CD14-positive monocyte (primary cell): Measurements from ENCODE around the gene GOSR2. TPM values are rescaled to one million over a fixed set of nuclear protein-coding genes. Genes with fewer than 3 reads are reported as not detected.

Experiments used
- DNase-seq, 3 donors: peaks; one replicate each; pipeline ENCODE4 v3.0.0-alpha.2; 2011 to 2022
- H2AFZ ChIP-seq: 2 replicates; pipeline ENCODE4 v1.6.0; 2012; ENCODE audit warnings: mild to moderate bottlenecking, low read depth, low read length, inconsistent platforms; ENCODE audit not compliant: insufficient read depth, poor library complexity, severe bottlenecking
- H3K27ac ChIP-seq, 2 donors: 1 replicate in 1 of 2; 2 replicates in 1 of 2; pipeline ENCODE4 v1.5.1; 2012 to 2013; ENCODE audit warnings: low read length in 2 of 2, control low read depth in 1 of 2, inconsistent platforms in 1 of 2, low read depth in 1 of 2, mild to moderate bottlenecking in 1 of 2
- H3K27me3 ChIP-seq, 2 donors: one replicate each; pipeline versions ENCODE4 v1.6.0 to v1.6.1; 2011 to 2013; ENCODE audit warnings: low read length in 2 of 2; ENCODE audit not compliant: control insufficient read depth in 2 of 2, insufficient read depth in 2 of 2
- H3K36me3 ChIP-seq, 2 donors: replicated peaks in 1 of 2; 1 replicate in 1 of 2; 2 replicates in 1 of 2; pipeline versions ENCODE4 v1.5.1 to v1.6.1; 2012 to 2013; ENCODE audit warnings: low read length in 2 of 2, control low read depth in 1 of 2, inconsistent platforms in 1 of 2, mild to moderate bottlenecking in 1 of 2; ENCODE audit not compliant: insufficient read depth in 2 of 2, control insufficient read depth in 1 of 2
- H3K4me1 ChIP-seq, 2 donors: 1 replicate in 1 of 2; 2 replicates in 1 of 2; pipeline versions ENCODE4 v1.5.1 to v1.6.1; 2012 to 2013; ENCODE audit warnings: low read length in 2 of 2, control low read depth in 1 of 2, inconsistent platforms in 1 of 2, mild to moderate bottlenecking in 1 of 2, moderate library complexity in 1 of 2; ENCODE audit not compliant: insufficient read depth in 2 of 2, control insufficient read depth in 1 of 2
- H3K4me2 ChIP-seq: replicated peaks from 2 replicates; pipeline ENCODE3; 2012; ENCODE audit warnings: low read length, moderate library complexity, mild to moderate bottlenecking; ENCODE audit not compliant: poor library complexity, severe bottlenecking; ENCODE audit errors: extremely low read depth
- H3K4me3 ChIP-seq, 3 experiments: fragments of 200-600 bp in 1 of 3; sonication (generic) in 1 of 3; replicated peaks in 1 of 3; 1 replicate in 2 of 3; 2 replicates in 1 of 3; pipeline ENCODE4 v1.5.1; 2011 to 2013; ENCODE audit warnings: low read length in 3 of 3, mild to moderate bottlenecking in 3 of 3, control low read depth in 2 of 3, low read depth in 2 of 3, inconsistent platforms in 1 of 3, moderate library complexity in 1 of 3
- H3K79me2 ChIP-seq: 2 replicates; pipeline ENCODE4 v1.6.0; 2012; ENCODE audit warnings: mild to moderate bottlenecking, control low read depth, inconsistent platforms, low read length, moderate library complexity; ENCODE audit not compliant: insufficient read depth
- H3K9ac ChIP-seq: 2 replicates; pipeline ENCODE4 v1.6.0; 2017; ENCODE audit warnings: low read length, mild to moderate bottlenecking; ENCODE audit not compliant: insufficient read depth, poor library complexity, severe bottlenecking
- H3K9me3 ChIP-seq, 2 donors: replicated peaks in 1 of 2; 1 replicate in 1 of 2; 2 replicates in 1 of 2; pipeline versions ENCODE4 v1.5.1 to v1.6.1; 2012 to 2013; ENCODE audit warnings: low read length in 2 of 2, control low read depth in 1 of 2; ENCODE audit not compliant: control insufficient read depth in 1 of 2, insufficient read depth in 1 of 2
- H4K20me1 ChIP-seq: 2 replicates; pipeline ENCODE4 v1.6.0; 2012; ENCODE audit warnings: mild to moderate bottlenecking, low read length, control low read depth, moderate library complexity; ENCODE audit not compliant: insufficient read depth
- H3K27ac Mint-ChIP-seq, 7 donors: one replicate each; pipeline ENCODE4 v1.8.0; 2020; ENCODE audit warnings: mild to moderate bottlenecking in 7 of 7, mixed read lengths in 7 of 7, moderate library complexity in 6 of 7, inconsistent platforms in 2 of 7
- H3K27me3 Mint-ChIP-seq, 3 donors: one replicate each; pipeline ENCODE4 v1.8.0; 2021 to 2022; ENCODE audit warnings: low read depth in 3 of 3, mild to moderate bottlenecking in 3 of 3, mixed read lengths in 3 of 3, moderate library complexity in 3 of 3, inconsistent platforms in 1 of 3
- H3K36me3 Mint-ChIP-seq, 2 donors: one replicate each; pipeline ENCODE4 v1.8.0; 2020; ENCODE audit warnings: mixed read lengths in 2 of 2, inconsistent platforms in 1 of 2, mild to moderate bottlenecking in 1 of 2
- H3K4me1 Mint-ChIP-seq: one replicate; pipeline ENCODE4 v1.8.0; 2020; ENCODE audit warnings: mild to moderate bottlenecking, mixed read lengths
- H3K4me3 Mint-ChIP-seq, 2 donors: one replicate each; pipeline ENCODE4 v1.8.0; 2020; ENCODE audit warnings: mild to moderate bottlenecking in 2 of 2, mixed read lengths in 2 of 2, moderate library complexity in 1 of 2
- H3K9me3 Mint-ChIP-seq, 7 donors: one replicate each; pipeline ENCODE4 v1.8.0; 2020 to 2022; ENCODE audit warnings: mixed read lengths in 7 of 7, mild to moderate bottlenecking in 6 of 7, moderate library complexity in 6 of 7, inconsistent platforms in 2 of 7
- WGBS: methylation state at CpG from one replicate; pipeline ENCODE4 v1.1.5; 2013; ENCODE audit warnings: missing lambda C conversion rate; ENCODE audit not compliant: insufficient coverage; 5-methylcytosine and 5-hydroxymethylcytosine counted together
- intact Hi-C, 2 donors: fragments of 100-400 bp; cut with micrococcal nuclease; formaldehyde crosslinking; loops; one replicate each; pipeline versions ENCODE4 v1.15.0 to v1.15.1; 2023
- polyA plus RNA-seq, 3 donors: library from polyadenylated mRNA; depleted of rRNA in 1 of 3; unstranded in 2 of 3; stranded (reverse) in 1 of 3; fragments of 300-500 nt in 2 of 3; fragments of >200 nt in 1 of 3; fragmentation: Illumina TruSeq in 2 of 3; gene quantifications; 1 replicate in 2 of 3; 2 replicates in 1 of 3; pipeline ENCODE4 v1.2.3, GENCODE V29; 2012 to 2021
- TF ChIP-seq, protein P1 (sequence below): fragments of 200-600 bp; IDR thresholded peaks from one replicate; pipeline ENCODE4 v1.8.0; 2022; ENCODE audit warnings: antibody characterized with exemption, mild to moderate bottlenecking

Gene GOSR2
- polyA plus RNA-seq, 3 donors = 25.2 to 31.1 (median 27.7) TPM

DNA sequence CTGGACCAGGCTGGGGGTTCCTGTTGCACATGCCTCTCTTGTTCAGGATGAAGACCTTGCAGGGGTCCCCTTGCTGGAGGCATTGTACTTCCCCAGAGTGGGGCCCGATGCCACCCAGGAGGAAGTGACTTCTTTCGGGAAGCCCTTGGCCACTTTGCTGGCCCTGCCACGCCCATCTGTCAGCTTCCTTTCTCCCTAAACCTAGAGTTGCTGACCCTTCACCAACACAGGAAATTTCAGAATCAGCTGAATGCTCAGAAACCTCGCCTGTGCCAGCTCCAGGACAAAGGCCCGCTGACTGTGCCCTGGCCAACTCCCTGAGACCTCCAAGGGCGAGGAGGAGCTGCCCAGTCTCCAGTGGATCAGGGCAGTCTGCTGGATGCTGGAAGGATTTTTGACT lies 44.9 kb upstream of the GOSR2 start:
- Mint-ChIP-seq H3K36me3 (no peaks in the 10 kb centered on the region), H3K27me3 (peaks cover 0 to 6% (median 1%) of the 10 kb centered on the region in 3 donors), H3K4me1 (peaks cover 44% of the 10 kb centered on the region), H3K27ac (peak overlapping the region; percentile 53 to 90 (median 79)), H3K4me3 (peak overlapping the region in 1 of 2 donors; percentile 80), H3K9me3 (no peaks in the 10 kb centered on the region)
- Histone ChIP-seq H2AFZ (peak overlapping the region; percentile 66), H4K20me1 (no peaks in the 10 kb centered on the region), H3K36me3 (no peaks in the 10 kb centered on the region), H3K79me2 (no peaks in the 10 kb centered on the region), H3K9me3 (no peaks in the 10 kb centered on the region), H3K9ac (peak overlapping the region; percentile 30), H3K27ac (peak overlapping the region; percentile 68 to 83), H3K27me3 (no peaks in the 10 kb centered on the region), H3K4me2 (peak overlapping the region; percentile 56), H3K4me1 (peaks cover 41 to 44% of the 10 kb centered on the region in 2 donors), H3K4me3 (peak overlapping the region in 1 of 3 experiments; percentile 52)
- intact Hi-C loops = no loop called here
- peak; percentile 34 to 60 (median 51) for DNase-seq
- TF ChIP-seq, protein P1, sequence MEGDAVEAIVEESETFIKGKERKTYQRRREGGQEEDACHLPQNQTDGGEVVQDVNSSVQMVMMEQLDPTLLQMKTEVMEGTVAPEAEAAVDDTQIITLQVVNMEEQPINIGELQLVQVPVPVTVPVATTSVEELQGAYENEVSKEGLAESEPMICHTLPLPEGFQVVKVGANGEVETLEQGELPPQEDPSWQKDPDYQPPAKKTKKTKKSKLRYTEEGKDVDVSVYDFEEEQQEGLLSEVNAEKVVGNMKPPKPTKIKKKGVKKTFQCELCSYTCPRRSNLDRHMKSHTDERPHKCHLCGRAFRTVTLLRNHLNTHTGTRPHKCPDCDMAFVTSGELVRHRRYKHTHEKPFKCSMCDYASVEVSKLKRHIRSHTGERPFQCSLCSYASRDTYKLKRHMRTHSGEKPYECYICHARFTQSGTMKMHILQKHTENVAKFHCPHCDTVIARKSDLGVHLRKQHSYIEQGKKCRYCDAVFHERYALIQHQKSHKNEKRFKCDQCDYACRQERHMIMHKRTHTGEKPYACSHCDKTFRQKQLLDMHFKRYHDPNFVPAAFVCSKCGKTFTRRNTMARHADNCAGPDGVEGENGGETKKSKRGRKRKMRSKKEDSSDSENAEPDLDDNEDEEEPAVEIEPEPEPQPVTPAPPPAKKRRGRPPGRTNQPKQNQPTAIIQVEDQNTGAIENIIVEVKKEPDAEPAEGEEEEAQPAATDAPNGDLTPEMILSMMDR = no peak
- 10% methylated on average over 3 of the region's 6 CpGs for WGBS

DNA sequence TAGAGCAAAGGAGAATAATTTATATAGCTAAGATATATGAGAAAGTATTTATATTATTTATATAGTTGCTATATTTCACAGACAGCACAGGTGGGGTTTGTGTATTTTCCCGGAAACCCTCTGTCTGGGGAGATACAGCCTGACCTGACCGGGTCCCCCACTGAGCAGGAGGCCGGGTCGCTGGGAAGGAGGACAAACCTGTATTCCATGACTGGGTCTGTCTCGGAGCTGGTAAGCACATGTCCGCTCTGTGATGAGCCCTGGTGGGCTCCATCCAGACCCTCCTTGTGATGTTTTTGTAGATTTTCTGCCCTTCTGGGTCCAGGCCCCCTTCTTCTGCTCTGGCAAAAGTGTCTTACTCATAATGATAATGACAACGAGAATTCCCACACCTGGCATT lies 43.9 kb upstream of the GOSR2 start:
- 94% methylated on average over 6 of the region's 7 CpGs for WGBS
- Mint-ChIP-seq H3K9me3 (no peaks in the 10 kb centered on the region), H3K27ac (peak overlapping the region in 2 of 7 donors; percentile 76 to 80), H3K4me3 (no peak overlapping the region), H3K36me3 (no peaks in the 10 kb centered on the region), H3K27me3 (peaks cover 0 to 6% (median 0%) of the 10 kb centered on the region in 3 donors), H3K4me1 (peaks cover 41% of the 10 kb centered on the region)
- no peak for DNase-seq
- TF ChIP-seq, protein P1 = no peak
- Histone ChIP-seq H4K20me1 (no peaks in the 10 kb centered on the region), H3K27ac (no peak overlapping the region), H3K36me3 (no peaks in the 10 kb centered on the region), H3K9me3 (no peaks in the 10 kb centered on the region), H2AFZ (peak overlapping the region; percentile 66), H3K4me2 (no peak overlapping the region), H3K79me2 (no peaks in the 10 kb centered on the region), H3K4me3 (no peak overlapping the region), H3K27me3 (no peaks in the 10 kb centered on the region), H3K4me1 (peaks cover 41 to 44% of the 10 kb centered on the region in 2 donors), H3K9ac (no peak overlapping the region)
- intact Hi-C loops = no loop called here
